HCT116 (cell line): ENCODE measurements around the gene VSTM2B. TPM values are rescaled to one million over a fixed set of nuclear protein-coding genes. Genes with fewer than 3 reads are reported as not detected.

ENCODE experiments used
- ATAC-seq: fragments of 200-7000 bp; cut with Tn5 transposase; 2 replicates; pipeline ENCODE4 v1.9.1; 2020; ENCODE audit warnings: mild to moderate bottlenecking, moderate library complexity
- BruUV-seq: library from RNA; stranded (reverse); fragments of 400-500 nt; replicated peaks from 2 replicates; lab custom pipeline; 2021; lab: Mats Ljungman, UMichigan
- CTCF ChIA-PET: fragments of 300-600 bp; sonication (Branson Sonifier 250); formaldehyde crosslinking; loops from one replicate; lab custom pipeline; 2021; ENCODE audit warnings: antibody characterized with exemption; lab: Charles Lee
- POLR2A ChIA-PET: fragments of 300-600, 350-600 bp; sonication (Branson Sonifier 250); formaldehyde crosslinking; loops from one replicate; lab custom pipeline; 2021; ENCODE audit warnings: antibody characterized with exemption; lab: Charles Lee
- RAD21 ChIA-PET, 2 experiments: fragments of 300-600 bp; sonication (Branson Sonifier 250); formaldehyde crosslinking; loops; one replicate each; lab custom pipeline; 2023; ENCODE audit warnings: low total read pairs in 2 of 2; ENCODE audit not compliant: uncharacterized antibody in 2 of 2, unreplicated experiment in 2 of 2, low non-redundant PET in 1 of 2; lab: Charles Lee
- DNase-seq: peaks from one replicate; pipeline ENCODE4 v3.0.0-alpha.2; 2010; ENCODE audit warnings: low read depth, low spot score
- H2AFZ ChIP-seq: fragments of 200-600 bp; shearing (Covaris generic), sonication (generic); 2 replicates; pipeline ENCODE4 v1.6.1; 2017; ENCODE audit warnings: low read depth, mixed run types, mixed read lengths, antibody characterized with exemption, low read length; ENCODE audit not compliant: poor library complexity, severe bottlenecking
- H3K27ac ChIP-seq: 2 replicates; pipeline ENCODE4 v1.5.1; 2012; ENCODE audit warnings: low read depth, low read length
- H3K27me3 ChIP-seq: fragments of 200-600 bp; sonication (generic); 2 replicates; pipeline ENCODE4 v1.6.1; 2016; ENCODE audit warnings: mixed run types, low read length, mixed read lengths; ENCODE audit not compliant: insufficient read depth
- H3K36me3 ChIP-seq, 2 experiments: fragments of 200-500 bp in 1 of 2; fragments of 200-600 bp in 1 of 2; sonication (Bioruptor generic) in 1 of 2; sonication (generic) in 1 of 2; 2 replicates each; pipeline versions ENCODE4 v1.5.1 to v1.6.1; 2014 to 2016; ENCODE audit warnings: low read length in 2 of 2, inconsistent platforms in 1 of 2, mixed read lengths in 1 of 2, mixed run types in 1 of 2; ENCODE audit not compliant: insufficient read depth in 2 of 2, control insufficient read depth in 1 of 2
- H3K4me1 ChIP-seq, 2 experiments: fragments of 200-600 bp in 1 of 2; sonication (generic) in 1 of 2; 2 replicates each; pipeline versions ENCODE4 v1.5.1 to v1.6.1; 2012 to 2017; ENCODE audit warnings: low read length in 2 of 2, inconsistent platforms in 1 of 2, mild to moderate bottlenecking in 1 of 2, mixed read lengths in 1 of 2, mixed run types in 1 of 2, moderate library complexity in 1 of 2; ENCODE audit not compliant: insufficient read depth in 2 of 2, control insufficient read depth in 1 of 2
- H3K4me2 ChIP-seq: fragments of 200-600 bp; sonication (generic); 2 replicates; pipeline ENCODE4 v1.6.1; 2017; ENCODE audit warnings: mixed run types, low read length, mixed read lengths
- H3K4me3 ChIP-seq, 2 experiments: fragments of 200-600 bp in 1 of 2; sonication (generic) in 1 of 2; replicated peaks in 1 of 2; 2 replicates each; pipeline ENCODE4 v1.5.1; 2011 to 2016; ENCODE audit warnings: low read length in 2 of 2, control low read depth in 1 of 2, low read depth in 1 of 2, mild to moderate bottlenecking in 1 of 2, mixed read lengths in 1 of 2, mixed run types in 1 of 2
- H3K79me2 ChIP-seq: fragments of 200-600 bp; sonication (generic); 2 replicates; pipeline ENCODE4 v1.6.1; 2017; ENCODE audit warnings: mild to moderate bottlenecking, mixed run types, low read length, moderate library complexity, mixed read lengths; ENCODE audit not compliant: insufficient read depth
- H3K9ac ChIP-seq: fragments of 200-600 bp; sonication (generic); 2 replicates; pipeline ENCODE4 v1.6.1; 2016; ENCODE audit warnings: low read length, mixed read lengths
- H3K9me2 ChIP-seq: fragments of 200-600 bp; sonication (generic), shearing (Covaris generic); 2 replicates; pipeline ENCODE4 v1.6.1; 2017; ENCODE audit warnings: mixed run types, mild to moderate bottlenecking, moderate library complexity; ENCODE audit not compliant: insufficient read depth
- H3K9me3 ChIP-seq, 2 experiments: fragments of 200-500 bp in 1 of 2; fragments of 200-600 bp in 1 of 2; sonication (Bioruptor generic) in 1 of 2; sonication (generic) in 1 of 2; 2 replicates each; pipeline ENCODE4 v1.6.1; 2014 to 2017; ENCODE audit warnings: low read length in 2 of 2, mixed read lengths in 2 of 2, inconsistent platforms in 1 of 2, low read depth in 1 of 2, mild to moderate bottlenecking in 1 of 2, mixed run types in 1 of 2, moderate library complexity in 1 of 2; ENCODE audit not compliant: control insufficient read depth in 1 of 2, insufficient read depth in 1 of 2
- H4K20me1 ChIP-seq: fragments of 200-600 bp; sonication (generic), shearing (Covaris generic); 2 replicates; pipeline ENCODE4 v1.6.1; 2017; ENCODE audit warnings: mixed run types, mild to moderate bottlenecking, moderate library complexity; ENCODE audit not compliant: insufficient read depth
- ATF3 ChIP-seq: IDR thresholded peaks from 2 replicates; pipeline ENCODE4 v1.6.1; 2012
- ELF1 ChIP-seq: IDR thresholded peaks from 2 replicates; pipeline ENCODE4 v1.6.1; 2012; ENCODE audit warnings: low read depth, borderline replicate concordance
- EZH2 ChIP-seq: fragments of 200-600 bp; sonication (generic); IDR thresholded peaks from 2 replicates; pipeline ENCODE4 v1.6.1; 2017; ENCODE audit warnings: antibody characterized with exemption, mixed run types
- EZH2phosphoT487 ChIP-seq: fragments of 200-600 bp; IDR thresholded peaks from 2 replicates; pipeline ENCODE4 v1.6.1; 2018; ENCODE audit warnings: antibody characterized with exemption, borderline replicate concordance
- JUND ChIP-seq: IDR thresholded peaks from 2 replicates; pipeline ENCODE4 v1.6.1; 2012
- POLR2A ChIP-seq: IDR thresholded peaks from 2 replicates; pipeline ENCODE4 v1.7.0; 2011; ENCODE audit warnings: borderline replicate concordance; ENCODE audit not compliant: insufficient read depth, insufficient read length; ENCODE audit errors: extremely low read depth
- POLR2AphosphoS5 ChIP-seq: IDR thresholded peaks from 2 replicates; pipeline ENCODE4 v1.6.1; 2011; ENCODE audit warnings: mild to moderate bottlenecking, low read depth, low read length, moderate library complexity
- REST ChIP-seq: IDR thresholded peaks from 2 replicates; pipeline ENCODE4 v1.6.1; 2012; ENCODE audit warnings: low read depth
- SIN3A ChIP-seq: IDR thresholded peaks from 2 replicates; pipeline ENCODE4 v1.6.1; 2012; ENCODE audit warnings: low read depth
- SP1 ChIP-seq: IDR thresholded peaks from 2 replicates; pipeline ENCODE4 v1.6.1; 2012; ENCODE audit warnings: low read depth
- SRF ChIP-seq: IDR thresholded peaks from 2 replicates; pipeline ENCODE4 v1.6.1; 2012; ENCODE audit warnings: low read depth
- TCF7L2 ChIP-seq: IDR thresholded peaks from 2 replicates; pipeline ENCODE4 v1.7.0; 2011; ENCODE audit warnings: borderline replicate concordance, inconsistent platforms; ENCODE audit not compliant: insufficient read depth, insufficient read length; ENCODE audit errors: extremely low read depth
- intact Hi-C: fragments of 100-400 bp; cut with micrococcal nuclease; formaldehyde crosslinking; loops from 2 replicates; pipeline ENCODE4 v1.10.0; 2022
- total RNA-seq: library from RNA; stranded (reverse); gene quantifications from one replicate; pipeline ENCODE4 v1.2.1, GENCODE V29; 2021; ENCODE audit not compliant: unreplicated experiment

VSTM2B gene
- total RNA-seq, 1 experiment from 2014 or later = not detected

- ChIA-PET POLR2A (no interaction called here), CTCF (interaction anchor here (1.8 kb wide), 1 partner anchor 9 kb away, joined by 5 read pairs; no protein-coding TSS in a partner anchor), RAD21 (no interaction called here)
- no peak for ATAC-seq
- no peaks in the 10 kb centered on the region for H3K79me2 ChIP-seq
- H3K4me2 ChIP-seq = no peak overlapping the region
- H3K9ac ChIP-seq = no peak overlapping the region
- intact Hi-C loops = no loop called here
- no peak overlapping the region for H2AFZ ChIP-seq
- H4K20me1 ChIP-seq = no peaks in the 10 kb centered on the region
- H3K4me3 ChIP-seq = no peak overlapping the region
- TF ChIP-seq EZH2phosphoT487 (no peak), POLR2A (no peak), SP1 (no peak), JUND (no peak), TCF7L2 (no peak), ATF3 (no peak), EZH2 (no peak), SRF (no peak), REST (no peak), SIN3A (no peak), ELF1 (no peak), POLR2AphosphoS5 (no peak)
- no peak overlapping the region for H3K27ac ChIP-seq
- H3K9me2 ChIP-seq = no peaks in the 10 kb centered on the region
- no peaks in the 10 kb centered on the region for H3K9me3 ChIP-seq
- H3K27me3 ChIP-seq = peaks cover 7% of the 10 kb centered on the region; the same call in 1 of the 2 replicates
- no TSS peak for BruUV-seq
- no peaks in the 10 kb centered on the region for H3K36me3 ChIP-seq
- DNase-seq = no peak
- H3K4me1 ChIP-seq = no peaks in the 10 kb centered on the region
These were observed 11.4 kb downstream of the VSTM2B start for GRCh38 chr19:29537181-29537580.
